ENCODE measurements around the gene ATP8A1. TPM values are rescaled to one million over a fixed set of nuclear protein-coding genes. Genes with fewer than 3 reads are reported as not detected.

The ATP8A1 gene
- total RNA-seq, 2 experiments from 2014 or later = 37.2 to 38.5 TPM

- DNase-seq = no peak
- POLR2A ChIA-PET = no interaction called here
- peaks cover 10% of the 10 kb centered on the region for H3K36me3 Mint-ChIP-seq (ENCODE audit: low read depth)
- H3K9me3 Mint-ChIP-seq (ENCODE audit: insufficient read depth) = no peaks in the 10 kb centered on the region
- no peak overlapping the region for H3K4me3 Mint-ChIP-seq
- no peaks in the 10 kb centered on the region for H3K4me1 Mint-ChIP-seq (ENCODE audit: low read depth)
- ATAC-seq = no peak
- no peaks in the 10 kb centered on the region for H3K27me3 Mint-ChIP-seq (ENCODE audit: low read depth)
- no peak overlapping the region for H3K27ac Mint-ChIP-seq
- CTCF ChIA-PET = interaction anchor here (1.5 kb wide), 1 partner anchor 8 kb away, joined by 6 read pairs; no protein-coding TSS in a partner anchor
These were observed 95.9 kb downstream of the ATP8A1 start for GRCh38 chr4:42561031-42561430.

- Mint-ChIP-seq H3K36me3 (ENCODE audit: low read depth) (peaks cover 10% of the 10 kb centered on the region), H3K4me3 (no peak overlapping the region), H3K27ac (no peak overlapping the region), H3K27me3 (ENCODE audit: low read depth) (no peaks in the 10 kb centered on the region), H3K4me1 (ENCODE audit: low read depth) (no peaks in the 10 kb centered on the region), H3K9me3 (ENCODE audit: insufficient read depth) (no peaks in the 10 kb centered on the region)
- ChIA-PET POLR2A (no interaction called here), CTCF (interaction anchor here (1.5 kb wide), 1 partner anchor 8 kb away, joined by 6 read pairs; no protein-coding TSS in a partner anchor)
- DNase-seq (no peak), ATAC-seq (no peak)
These were observed 96.4 kb downstream of the ATP8A1 start for GRCh38 chr4:42560467-42560861.

GRCh38 chr4:42558156-42558555 lies 98.7 kb downstream of the ATP8A1 start:
- Mint-ChIP-seq H3K9me3 (ENCODE audit: insufficient read depth) (no peaks in the 10 kb centered on the region), H3K27me3 (ENCODE audit: low read depth) (no peaks in the 10 kb centered on the region), H3K27ac (no peak overlapping the region), H3K36me3 (ENCODE audit: low read depth) (peaks cover 16% of the 10 kb centered on the region), H3K4me1 (ENCODE audit: low read depth) (no peaks in the 10 kb centered on the region), H3K4me3 (no peak overlapping the region)
- DNase-seq (no peak), ATAC-seq (no peak)
- POLR2A ChIA-PET = interaction anchor here (0.7 kb wide), 1 partner anchor 50 kb away, joined by 3 read pairs; no protein-coding TSS in a partner anchor
- CTCF ChIA-PET = interaction anchor here (1.0 to 2.2 kb wide), 3 partner anchors 10 to 307 kb away, joined by 3 to 9 read pairs (median 7); no protein-coding TSS in a partner anchor

GRCh38 chr4:42555828-42556227 lies 101.1 kb downstream of the ATP8A1 start:
- H3K4me3 Mint-ChIP-seq = no peak overlapping the region
- ATAC-seq (no peak), DNase-seq (no peak)
- POLR2A ChIA-PET = no interaction called here
- H3K9me3 Mint-ChIP-seq (ENCODE audit: insufficient read depth) = no peaks in the 10 kb centered on the region
- CTCF ChIA-PET = no interaction called here
- H3K36me3 Mint-ChIP-seq (ENCODE audit: low read depth) = peaks cover 8% of the 10 kb centered on the region
- H3K27me3 Mint-ChIP-seq (ENCODE audit: low read depth) = no peaks in the 10 kb centered on the region
- no peak overlapping the region for H3K27ac Mint-ChIP-seq
- H3K4me1 Mint-ChIP-seq (ENCODE audit: low read depth) = no peaks in the 10 kb centered on the region

GRCh38 chr4:42554072-42554471 lies 102.8 kb downstream of the ATP8A1 start:
- H3K27ac Mint-ChIP-seq = no peak overlapping the region
- POLR2A ChIA-PET = no interaction called here
- H3K9me3 Mint-ChIP-seq (ENCODE audit: insufficient read depth) = no peaks in the 10 kb centered on the region
- H3K27me3 Mint-ChIP-seq (ENCODE audit: low read depth) = no peaks in the 10 kb centered on the region
- DNase-seq (no peak), ATAC-seq (no peak)
- H3K4me3 Mint-ChIP-seq = no peak overlapping the region
- peaks cover 13% of the 10 kb centered on the region for H3K36me3 Mint-ChIP-seq (ENCODE audit: low read depth)
- H3K4me1 Mint-ChIP-seq (ENCODE audit: low read depth) = no peaks in the 10 kb centered on the region
- CTCF ChIA-PET = interaction anchor here (1.8 kb wide), 1 partner anchor 34 kb away, joined by 5 read pairs; no protein-coding TSS in a partner anchor

GRCh38 chr4:42549896-42550295 lies 107.0 kb downstream of the ATP8A1 start:
- POLR2A ChIA-PET = no interaction called here

GRCh38 chr4:42547805-42548204 lies 109.1 kb downstream of the ATP8A1 start:
- no peaks in the 10 kb centered on the region for H3K27me3 Mint-ChIP-seq (ENCODE audit: low read depth)
- no peaks in the 10 kb centered on the region for H3K4me1 Mint-ChIP-seq (ENCODE audit: low read depth)
- no peaks in the 10 kb centered on the region for H3K9me3 Mint-ChIP-seq (ENCODE audit: insufficient read depth)
- ATAC-seq = no peak
- DNase-seq = no peak
- H3K36me3 Mint-ChIP-seq (ENCODE audit: low read depth) = peaks cover 13% of the 10 kb centered on the region
- H3K4me3 Mint-ChIP-seq = no peak overlapping the region
- CTCF ChIA-PET = no interaction called here
- POLR2A ChIA-PET = no interaction called here
- no peak overlapping the region for H3K27ac Mint-ChIP-seq

More at GRCh38 chr4:42549896-42550295, 107.0 kb downstream of the ATP8A1 start:
- Mint-ChIP-seq H3K4me1 (ENCODE audit: low read depth) (no peaks in the 10 kb centered on the region), H3K27ac (no peak overlapping the region), H3K9me3 (ENCODE audit: insufficient read depth) (no peaks in the 10 kb centered on the region), H3K36me3 (ENCODE audit: low read depth) (peaks cover 16% of the 10 kb centered on the region), H3K27me3 (ENCODE audit: low read depth) (no peaks in the 10 kb centered on the region), H3K4me3 (no peak overlapping the region)
- DNase-seq (no peak), ATAC-seq (no peak)
- CTCF ChIA-PET = interaction anchor here (1.3 kb wide), 1 partner anchor 16 kb away, joined by 4 read pairs; no protein-coding TSS in a partner anchor

GRCh38 chr4:42543762-42544161 lies 113.1 kb downstream of the ATP8A1 start:
- ChIA-PET CTCF (interaction anchor here (1.0 kb wide), 1 partner anchor 24 kb away, joined by 3 read pairs; no protein-coding TSS in a partner anchor), POLR2A (no interaction called here)
- Mint-ChIP-seq H3K9me3 (ENCODE audit: insufficient read depth) (no peaks in the 10 kb centered on the region), H3K4me3 (no peak overlapping the region), H3K4me1 (ENCODE audit: low read depth) (no peaks in the 10 kb centered on the region), H3K36me3 (ENCODE audit: low read depth) (peaks cover 29% of the 10 kb centered on the region), H3K27me3 (ENCODE audit: low read depth) (no peaks in the 10 kb centered on the region), H3K27ac (no peak overlapping the region)
- no peak for DNase-seq
- ATAC-seq = no peak

- DNase-seq = no peak
- ChIA-PET POLR2A (no interaction called here), CTCF (interaction anchor here (1.0 kb wide), 1 partner anchor 24 kb away, joined by 3 read pairs; no protein-coding TSS in a partner anchor)
- Mint-ChIP-seq H3K9me3 (ENCODE audit: insufficient read depth) (no peaks in the 10 kb centered on the region), H3K36me3 (ENCODE audit: low read depth) (peaks cover 33% of the 10 kb centered on the region), H3K27me3 (ENCODE audit: low read depth) (no peaks in the 10 kb centered on the region), H3K27ac (no peak overlapping the region), H3K4me1 (ENCODE audit: low read depth) (no peaks in the 10 kb centered on the region), H3K4me3 (no peak overlapping the region)
- ATAC-seq = no peak
These were observed 113.8 kb downstream of the ATP8A1 start for GRCh38 chr4:42543126-42543525.

GRCh38 chr4:42541647-42542046 lies 115.3 kb downstream of the ATP8A1 start:
- POLR2A ChIA-PET = no interaction called here
- DNase-seq = no peak
- Mint-ChIP-seq H3K4me3 (no peak overlapping the region), H3K9me3 (ENCODE audit: insufficient read depth) (no peaks in the 10 kb centered on the region), H3K36me3 (ENCODE audit: low read depth) (peaks cover 40% of the 10 kb centered on the region), H3K27me3 (ENCODE audit: low read depth) (no peaks in the 10 kb centered on the region), H3K4me1 (ENCODE audit: low read depth) (no peaks in the 10 kb centered on the region), H3K27ac (no peak overlapping the region)
- CTCF ChIA-PET = interaction anchor here (0.7 kb wide), 1 partner anchor 206 kb away, joined by 3 read pairs; no protein-coding TSS in a partner anchor
- no peak for ATAC-seq

- ChIA-PET POLR2A (no interaction called here), CTCF (interaction anchor here (1.4 kb wide), 1 partner anchor 17 kb away, joined by 4 read pairs; no protein-coding TSS in a partner anchor)
- H3K27ac Mint-ChIP-seq = no peak overlapping the region
- ATAC-seq = no peak
- DNase-seq = no peak
- H3K36me3 Mint-ChIP-seq (ENCODE audit: low read depth) = peaks cover 41% of the 10 kb centered on the region
- no peaks in the 10 kb centered on the region for H3K4me1 Mint-ChIP-seq (ENCODE audit: low read depth)
- no peak overlapping the region for H3K4me3 Mint-ChIP-seq
- no peaks in the 10 kb centered on the region for H3K27me3 Mint-ChIP-seq (ENCODE audit: low read depth)
- no peaks in the 10 kb centered on the region for H3K9me3 Mint-ChIP-seq (ENCODE audit: insufficient read depth)
These were observed 123.9 kb downstream of the ATP8A1 start for GRCh38 chr4:42533042-42533441.

GRCh38 chr4:42531341-42532030 lies 125.4 kb downstream of the ATP8A1 start:
- Mint-ChIP-seq H3K9me3 (ENCODE audit: insufficient read depth) (no peaks in the 10 kb centered on the region), H3K36me3 (ENCODE audit: low read depth) (peaks cover 34% of the 10 kb centered on the region), H3K27me3 (ENCODE audit: low read depth) (no peaks in the 10 kb centered on the region), H3K27ac (no peak overlapping the region), H3K4me1 (ENCODE audit: low read depth) (no peaks in the 10 kb centered on the region), H3K4me3 (no peak overlapping the region)
- ATAC-seq (no peak), DNase-seq (no peak)
- ChIA-PET CTCF (no interaction called here), POLR2A (no interaction called here)

Measured in activated CD8-positive, alpha-beta T cell treated with anti-CD3 and anti-CD28 coated beads, Interleukin-2, amount 10 ng/mL, durations not matched to agents 7 days and 5 days (primary cell).